SK-N-SH (cell line): ENCODE data around the gene UTF1. TPM values are rescaled to one million over a fixed set of nuclear protein-coding genes. Genes with fewer than 3 reads are reported as not detected.

ENCODE experiments used
- CTCF ChIA-PET: fragments of 300-600, 350-600 bp; formaldehyde crosslinking; extraction: SDS; loops from one replicate; lab custom pipeline; 2021; lab: Yijun Ruan, JAX
- POLR2A ChIA-PET: fragments of 350-600 bp; sonication (Branson Sonifier 250); formaldehyde crosslinking; extraction: SDS; loops from one replicate; lab custom pipeline; 2020; ENCODE audit warnings: antibody characterized with exemption, inconsistent platforms; lab: Yijun Ruan, JAX
- DNase-seq: peaks from one replicate; pipeline ENCODE4 v3.0.0; 2012
- H2AFZ ChIP-seq: fragments of 200-600 bp; sonication (generic); 2 replicates; pipeline ENCODE4 v1.8.1; 2016; ENCODE audit warnings: antibody characterized with exemption, mild to moderate bottlenecking, low read depth
- H3F3A ChIP-seq: fragments of 200-600 bp; sonication (generic); replicated peaks from 2 replicates; pipeline ENCODE3; 2016; ENCODE audit warnings: antibody characterized with exemption, mild to moderate bottlenecking; ENCODE audit not compliant: insufficient read depth
- H3K27ac ChIP-seq, 2 experiments: fragments of 200-500 bp in 1 of 2; fragments of 200-600 bp in 1 of 2; sonication (Bioruptor generic) in 1 of 2; sonication (generic), shearing (Covaris generic) in 1 of 2; 2 replicates each; pipeline versions ENCODE4 v1.5.1 to v1.6.1; 2014 to 2016; ENCODE audit warnings: low read depth in 2 of 2, inconsistent platforms in 1 of 2, low read length in 1 of 2, mild to moderate bottlenecking in 1 of 2, mixed read lengths in 1 of 2
- H3K27me3 ChIP-seq: fragments of 200-600 bp; sonication (generic), shearing (Covaris generic); 2 replicates; pipeline ENCODE4 v1.6.1; 2016; ENCODE audit warnings: mixed run types; ENCODE audit not compliant: insufficient read depth
- H3K36me3 ChIP-seq, 2 experiments: fragments of 200-500 bp in 1 of 2; fragments of 200-600 bp in 1 of 2; sonication (Bioruptor generic) in 1 of 2; sonication (generic) in 1 of 2; replicated peaks in 1 of 2; 2 replicates each; pipeline versions ENCODE3 to v1.5.1; 2014 to 2016; ENCODE audit warnings: low read length in 1 of 2, mild to moderate bottlenecking in 1 of 2; ENCODE audit not compliant: insufficient read depth in 2 of 2, control insufficient read depth in 1 of 2
- H3K4me1 ChIP-seq, 2 experiments: fragments of 200-500 bp in 1 of 2; fragments of 200-600 bp in 1 of 2; sonication (Bioruptor generic) in 1 of 2; sonication (generic), shearing (Covaris generic) in 1 of 2; 2 replicates each; pipeline versions ENCODE4 v1.5.1 to v1.6.1; 2014 to 2016; ENCODE audit warnings: low read depth in 1 of 2, low read length in 1 of 2, mixed run types in 1 of 2; ENCODE audit not compliant: insufficient read depth in 2 of 2, control insufficient read depth in 1 of 2
- H3K4me2 ChIP-seq: fragments of 200-600 bp; sonication (generic), shearing (Covaris generic); 2 replicates; pipeline ENCODE4 v1.6.1; 2017; ENCODE audit warnings: mixed run types
- H3K4me3 ChIP-seq, 2 experiments: fragments of 200-500 bp in 1 of 2; fragments of 200-600 bp in 1 of 2; sonication (Bioruptor generic) in 1 of 2; sonication (generic), shearing (Covaris generic) in 1 of 2; 2 replicates each; pipeline versions ENCODE4 v1.5.1 to v1.8.1; 2014 to 2016; ENCODE audit warnings: low read depth in 2 of 2, inconsistent platforms in 1 of 2, low read length in 1 of 2, mild to moderate bottlenecking in 1 of 2, mixed read lengths in 1 of 2, moderate library complexity in 1 of 2
- H3K79me2 ChIP-seq: fragments of 200-600 bp; sonication (generic); 2 replicates; pipeline ENCODE4 v1.8.1; 2017; ENCODE audit warnings: mild to moderate bottlenecking; ENCODE audit not compliant: insufficient read depth
- H3K9ac ChIP-seq: fragments of 200-600 bp; sonication (generic); 2 replicates; pipeline ENCODE4 v1.6.1; 2017; ENCODE audit warnings: mixed run types
- H3K9me2 ChIP-seq: fragments of 200-600 bp; sonication (generic); 2 replicates; pipeline ENCODE4 v1.6.1; 2017; ENCODE audit warnings: mixed run types
- H3K9me3 ChIP-seq: fragments of 200-600 bp; sonication (generic); 2 replicates; pipeline ENCODE4 v1.6.1; 2017; ENCODE audit warnings: mixed run types, mild to moderate bottlenecking, moderate library complexity
- H4K20me1 ChIP-seq: fragments of 200-600 bp; sonication (generic); 2 replicates; pipeline ENCODE4 v1.6.1; 2017; ENCODE audit warnings: mild to moderate bottlenecking, mixed run types; ENCODE audit not compliant: insufficient read depth
- CHD2 ChIP-seq: fragments of 150-350 bp; IDR thresholded peaks from 2 replicates; pipeline ENCODE4 v1.6.1; 2018; ENCODE audit warnings: low read length; ENCODE audit not compliant: partially characterized antibody
- ELF1 ChIP-seq: IDR thresholded peaks from 2 replicates; pipeline ENCODE4 v1.4.0; 2012
- EP300 ChIP-seq, 2 experiments: IDR thresholded peaks; 2 replicates each; pipeline versions ENCODE4 v1.4.0 to v1.6.1; 2012; ENCODE audit warnings: borderline replicate concordance in 1 of 2, low read depth in 1 of 2, low read length in 1 of 2
- EZH2phosphoT487 ChIP-seq: fragments of 200-600 bp; sonication (generic); IDR thresholded peaks from 2 replicates; pipeline ENCODE4 v1.6.1; 2017; ENCODE audit warnings: low read depth, mixed run types, mild to moderate bottlenecking, antibody characterized with exemption, moderate library complexity, borderline replicate concordance
- FOXJ3 ChIP-seq: sonication (generic); formaldehyde crosslinking; IDR thresholded peaks from 2 replicates; pipeline ENCODE4 v1.5.1; 2020; ENCODE audit warnings: mild to moderate bottlenecking, missing genetic modification reagents
- GABPA ChIP-seq: IDR thresholded peaks from 2 replicates; pipeline ENCODE4 v1.4.0; 2012; ENCODE audit warnings: low read depth, mild to moderate bottlenecking
- GATA2 ChIP-seq: sonication (generic); formaldehyde crosslinking; IDR thresholded peaks from 2 replicates; pipeline ENCODE4 v1.5.0; 2020; ENCODE audit warnings: mild to moderate bottlenecking, missing genetic modification reagents
- MAX ChIP-seq: IDR thresholded peaks from 2 replicates; pipeline ENCODE4 v1.4.0; 2012; ENCODE audit warnings: low read depth
- MEF2A ChIP-seq: IDR thresholded peaks from 2 replicates; pipeline ENCODE4 v1.4.0; 2012; ENCODE audit warnings: low read depth, borderline replicate concordance
- MXI1 ChIP-seq: IDR thresholded peaks from 2 replicates; pipeline ENCODE4 v1.6.1; 2012; ENCODE audit warnings: mild to moderate bottlenecking, low read depth, low read length, improper control_type of control experiment
- NRF1 ChIP-seq: IDR thresholded peaks from 2 replicates; pipeline ENCODE4 v1.6.1; 2012; ENCODE audit warnings: low read depth, mild to moderate bottlenecking, low read length
- PBX3 ChIP-seq: IDR thresholded peaks from 2 replicates; pipeline ENCODE4; 2012
- POLR2AphosphoS5 ChIP-seq: IDR thresholded peaks from 2 replicates; pipeline ENCODE4 v1.6.1; 2012; ENCODE audit warnings: low read depth, low read length
- RAD21 ChIP-seq: IDR thresholded peaks from 2 replicates; pipeline ENCODE4 v1.6.1; 2012; ENCODE audit warnings: mild to moderate bottlenecking, low read length
- RCOR1 ChIP-seq: fragments of 150-350 bp; IDR thresholded peaks from 2 replicates; pipeline ENCODE4 v1.6.1; 2017; ENCODE audit warnings: antibody characterized with exemption, low read length
- RFX5 ChIP-seq: IDR thresholded peaks from 2 replicates; pipeline ENCODE4 v1.6.1; 2012; ENCODE audit warnings: mild to moderate bottlenecking, improper control_type of control experiment, low read length
- SIN3A ChIP-seq: IDR thresholded peaks from 2 replicates; pipeline ENCODE4 v1.6.1; 2012; ENCODE audit warnings: low read depth, mild to moderate bottlenecking, low read length, moderate library complexity, borderline replicate concordance
- SMC3 ChIP-seq: IDR thresholded peaks from 2 replicates; pipeline ENCODE4 v1.6.1; 2012; ENCODE audit warnings: low read depth, low read length, improper control_type of control experiment
- USF2 ChIP-seq: fragments of 150-350 bp; IDR thresholded peaks from 2 replicates; pipeline ENCODE4 v1.6.1; 2017; ENCODE audit warnings: antibody characterized with exemption, low read length, low read depth, borderline replicate concordance
- ZBTB33 ChIP-seq: IDR thresholded peaks from 2 replicates; pipeline ENCODE4 v1.4.0; 2012; ENCODE audit warnings: low read depth, borderline replicate concordance
- WGBS: methylation state at CpG from one replicate; pipeline ENCODE4 v1.1.6; 2017; ENCODE audit warnings: low lambda C conversion rate; 5-methylcytosine and 5-hydroxymethylcytosine counted together
- polyA plus RNA-seq, 3 experiments: library from polyadenylated mRNA; depleted of rRNA; stranded (reverse); fragments of >200 nt; gene quantifications; 2 replicates each; pipeline ENCODE4 v1.2.3, GENCODE V29; 2012

Gene UTF1
- polyA plus RNA-seq, 1 of the 3 experiments (the other 2 are of a cell fraction): not detected

GRCh38 chr10:133261726-133262325, 31.8 kb downstream of the UTF1 start:
- Histone ChIP-seq H2AFZ (peak overlapping the region; percentile 78), H3K4me2 (peak overlapping the region; percentile 85), H3K27ac (peak overlapping the region; percentile 22 to 76; a peak in 3 of 4 replicates), H3K27me3 (no peaks in the 10 kb centered on the region), H3K9ac (peak overlapping the region; percentile 66), H4K20me1 (no peaks in the 10 kb centered on the region), H3K4me1 (peaks cover 16 to 17% of the 10 kb centered on the region in 2 experiments; a peak in 3 of 4 replicates), H3F3A (peaks cover 6% of the 10 kb centered on the region), H3K9me2 (no peaks in the 10 kb centered on the region), H3K36me3 (no peaks in the 10 kb centered on the region), H3K79me2 (no peaks in the 10 kb centered on the region), H3K9me3 (no peaks in the 10 kb centered on the region), H3K4me3 (peak overlapping the region; percentile 47 to 60)
- ChIA-PET POLR2A (no interaction called here), CTCF (interaction anchor here (0.9 to 1.0 kb wide), 2 partner anchors 46 to 57 kb away, joined by 3 read pairs; no protein-coding TSS in a partner anchor)
- WGBS: 0% methylated on average over 5 of the region's 79 CpGs
- no peak for TF ChIP-seq NRF1
- TF ChIP-seq MAX: no peak
- TF ChIP-seq GABPA: peak; percentile 63
- TF ChIP-seq POLR2AphosphoS5: peak; percentile 47; the same call in 1 of the 2 replicates
- no peak for TF ChIP-seq SMC3
- peak; percentile 98 for DNase-seq

GRCh38 chr10:133262696-133263095, 32.7 kb downstream of the UTF1 start:
- ChIA-PET CTCF (interaction anchor here (0.6 to 0.9 kb wide), 2 partner anchors 46 to 359 kb away, joined by 3 to 4 read pairs; no protein-coding TSS in a partner anchor), POLR2A (no interaction called here)
- no peaks in the 10 kb centered on the region for H3K36me3 ChIP-seq
- peak overlapping the region; percentile 70; the same call in 1 of the 2 replicates for H3K4me2 ChIP-seq
- H3K9me3 ChIP-seq: no peaks in the 10 kb centered on the region
- H3K79me2 ChIP-seq: no peaks in the 10 kb centered on the region
- no peaks in the 10 kb centered on the region for H3K9me2 ChIP-seq
- WGBS: 96% methylated on average over 6 of the region's 14 CpGs
- H3K27me3 ChIP-seq: no peaks in the 10 kb centered on the region
- H3F3A ChIP-seq: peaks cover 6% of the 10 kb centered on the region
- H3K4me3 ChIP-seq: no peak overlapping the region
- DNase-seq: no peak
- H3K4me1 ChIP-seq: peaks cover 16 to 17% of the 10 kb centered on the region in 2 experiments; a peak in 3 of 4 replicates
- H4K20me1 ChIP-seq: no peaks in the 10 kb centered on the region
- peak overlapping the region; percentile 78; the same call in 1 of the 2 replicates for H2AFZ ChIP-seq
- no peak overlapping the region for H3K27ac ChIP-seq
- H3K9ac ChIP-seq: no peak overlapping the region
- TF ChIP-seq SIN3A (no peak), MXI1 (no peak), USF2 (no peak), FOXJ3 (CRISPR knock-in tag) (no peak), RFX5 (no peak), RAD21 (no peak), PBX3 (no peak), EZH2phosphoT487 (no peak), CHD2 (no peak), MAX (no peak), MEF2A (no peak), ELF1 (no peak), EP300 (IDR thresholded peaks at IDR 0.05; ENCODE audit: borderline replicate concordance in 1 of 2, low read depth in 1 of 2, low read length in 1 of 2) (no peak), RCOR1 (no peak), ZBTB33 (no peak), GATA2 (no peak)
- TF ChIP-seq, all 33 proteins: peak for 0
